NCI-H226 (cell line): Measurements from ENCODE around the gene ERICH6.

ENCODE experiments used
- DNase-seq: peaks from one replicate; pipeline ENCODE4 v3.0.0-alpha.2; 2015

Gene ERICH6

DNA sequence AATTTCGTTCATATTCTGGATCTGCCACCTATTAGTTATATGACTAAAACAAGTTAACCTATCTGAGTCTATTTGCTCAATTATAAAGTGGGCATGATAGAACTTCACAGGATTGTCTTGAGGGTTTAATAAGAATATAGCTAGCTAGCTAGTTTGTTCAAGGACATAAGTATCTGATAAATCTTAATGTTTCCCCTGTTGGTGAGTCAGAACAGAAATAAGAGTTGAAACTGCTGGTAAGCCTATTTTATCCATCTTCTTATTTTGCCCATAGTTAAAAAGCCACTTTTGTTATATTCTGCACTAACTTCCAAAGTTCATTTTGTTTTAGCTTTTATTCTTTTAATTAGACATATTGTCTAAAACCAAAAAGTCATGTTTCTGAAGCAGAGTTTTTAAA is 91.2 kb downstream of the ERICH6 start:
- DNase-seq: no peak

DNA sequence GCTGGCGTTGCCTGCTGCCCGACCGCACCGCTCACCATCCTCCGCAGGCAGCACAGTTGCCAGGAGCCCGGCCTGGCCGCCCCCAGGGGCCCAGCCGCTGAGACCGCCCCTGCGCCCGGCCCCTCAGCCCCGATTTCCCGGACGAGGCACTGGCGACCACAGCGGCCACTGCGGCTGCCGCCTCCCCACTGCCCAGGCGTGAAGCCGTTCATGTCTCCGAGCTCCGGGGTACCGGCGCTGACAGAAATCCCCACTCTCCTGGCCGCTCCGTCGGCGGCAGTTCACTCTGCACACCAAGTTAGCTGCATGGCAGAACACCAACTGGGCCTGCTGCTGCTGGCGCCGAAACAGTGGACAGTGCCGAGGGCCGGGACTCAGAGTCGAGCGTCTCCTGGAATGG is 92.1 kb downstream of the ERICH6 start:
- DNase-seq: no peak

GRCh38 chr3:150610785-150611184 is 92.9 kb downstream of the ERICH6 start:
- no peak for DNase-seq

GRCh38 chr3:150609988-150610387 is 93.7 kb downstream of the ERICH6 start:
- DNase-seq: no peak
